Mesenchymal stem cell (in vitro differentiated cells and primary cell): ENCODE data around the gene STIMATE.

Experiments used
- DNase-seq: peaks from one replicate; pipeline ENCODE4 v3.0.0-alpha.2; 2013
- H2AFZ ChIP-seq: one replicate; pipeline ENCODE4 v1.6.1; 2013; ENCODE audit warnings: low read depth, mild to moderate bottlenecking, control low read depth, inconsistent platforms, low read length, moderate library complexity
- H2AK5ac ChIP-seq: 2 replicates; pipeline ENCODE4 v1.6.1; 2013; ENCODE audit warnings: low read length, moderate library complexity, mild to moderate bottlenecking, inconsistent platforms; ENCODE audit not compliant: severe bottlenecking
- H2BK120ac ChIP-seq: one replicate; pipeline ENCODE4 v1.6.1; 2013; ENCODE audit warnings: low read depth, mild to moderate bottlenecking, inconsistent platforms, low read length, moderate library complexity
- H2BK12ac ChIP-seq, 2 experiments: one replicate each; pipeline ENCODE4 v1.6.1; 2013; ENCODE audit warnings: inconsistent platforms in 2 of 2, low read length in 2 of 2, mild to moderate bottlenecking in 2 of 2, moderate library complexity in 2 of 2, control low read depth in 1 of 2
- H2BK15ac ChIP-seq: one replicate; pipeline ENCODE4 v1.6.1; 2013; ENCODE audit warnings: mild to moderate bottlenecking, low read depth, inconsistent platforms; ENCODE audit not compliant: poor library complexity, severe bottlenecking
- H2BK5ac ChIP-seq: 2 replicates; pipeline ENCODE4 v1.6.1; 2013; ENCODE audit warnings: low read depth, mild to moderate bottlenecking, low read length, control low read depth, inconsistent platforms; ENCODE audit not compliant: poor library complexity, severe bottlenecking
- H3K14ac ChIP-seq, 2 experiments: one replicate each; pipeline ENCODE4 v1.6.1; 2013; ENCODE audit warnings: inconsistent platforms in 2 of 2, low read length in 2 of 2, control low read depth in 1 of 2, mild to moderate bottlenecking in 1 of 2, moderate library complexity in 1 of 2
- H3K18ac ChIP-seq, 2 experiments: one replicate each; pipeline ENCODE4 v1.6.1; 2013; ENCODE audit warnings: inconsistent platforms in 2 of 2, low read length in 2 of 2, control low read depth in 1 of 2, low read depth in 1 of 2, mild to moderate bottlenecking in 1 of 2
- H3K23ac ChIP-seq, 2 experiments: one replicate each; pipeline ENCODE4 v1.6.1; 2013; ENCODE audit warnings: inconsistent platforms in 2 of 2, low read length in 2 of 2, mild to moderate bottlenecking in 2 of 2, moderate library complexity in 2 of 2, control low read depth in 1 of 2
- H3K27ac ChIP-seq: 2 replicates; pipeline ENCODE4 v1.5.1; 2013; ENCODE audit warnings: mild to moderate bottlenecking, moderate library complexity, low read length, control low read depth, inconsistent platforms; ENCODE audit not compliant: poor library complexity, severe bottlenecking
- H3K27me3 ChIP-seq, 2 experiments: 2 replicates each; pipeline versions ENCODE4 v1.6.1 to v1.7.0; 2013; ENCODE audit warnings: low read length in 2 of 2, mild to moderate bottlenecking in 2 of 2, moderate library complexity in 2 of 2, control low read depth in 1 of 2, inconsistent platforms in 1 of 2; ENCODE audit not compliant: control insufficient read depth in 1 of 2, insufficient read depth in 1 of 2
- H3K36me3 ChIP-seq, 2 experiments: 2 replicates each; pipeline versions ENCODE4 v1.6.1 to v1.7.0; 2013; ENCODE audit warnings: low read length in 2 of 2, control low read depth in 1 of 2, inconsistent platforms in 1 of 2, low read depth in 1 of 2, mild to moderate bottlenecking in 1 of 2; ENCODE audit not compliant: insufficient read depth in 2 of 2, control insufficient read depth in 1 of 2
- H3K4ac ChIP-seq, 2 experiments: one replicate each; pipeline ENCODE4 v1.6.1; 2013; ENCODE audit warnings: inconsistent platforms in 2 of 2, low read length in 2 of 2, mild to moderate bottlenecking in 2 of 2, moderate library complexity in 2 of 2, control low read depth in 1 of 2, low read depth in 1 of 2
- H3K4me1 ChIP-seq: 2 replicates; pipeline ENCODE4 v1.6.1; 2013; ENCODE audit warnings: low read depth, low read length, control low read depth; ENCODE audit not compliant: control insufficient read depth, insufficient read depth
- H3K4me2 ChIP-seq: 2 replicates; pipeline ENCODE4 v1.6.1; 2013; ENCODE audit warnings: low read length, mild to moderate bottlenecking, inconsistent platforms; ENCODE audit not compliant: poor library complexity, severe bottlenecking
- H3K4me3 ChIP-seq, 2 experiments: 2 replicates each; pipeline versions ENCODE4 v1.5.1 to v1.7.0; 2013; ENCODE audit warnings: low read length in 2 of 2, mild to moderate bottlenecking in 2 of 2, control low read depth in 1 of 2, low read depth in 1 of 2; ENCODE audit not compliant: insufficient read depth in 1 of 2
- H3K79me1 ChIP-seq: replicated peaks from 2 replicates; pipeline ENCODE4 v1.6.1; 2013; ENCODE audit warnings: mild to moderate bottlenecking, control low read depth, low read length, inconsistent platforms; ENCODE audit not compliant: poor library complexity, severe bottlenecking
- H3K9ac ChIP-seq: 2 replicates; pipeline ENCODE4 v1.7.0; 2013; ENCODE audit warnings: mild to moderate bottlenecking, low read length, moderate library complexity
- H3K9me3 ChIP-seq: 2 replicates; pipeline ENCODE4 v1.7.0; 2013; ENCODE audit warnings: mild to moderate bottlenecking, low read length; ENCODE audit not compliant: control insufficient read depth
- H4K8ac ChIP-seq: one replicate; pipeline ENCODE4 v1.6.1; 2013; ENCODE audit warnings: inconsistent platforms, mild to moderate bottlenecking, low read length, moderate library complexity
- H4K91ac ChIP-seq: one replicate; pipeline ENCODE4 v1.6.1; 2013; ENCODE audit warnings: mild to moderate bottlenecking, low read length, inconsistent platforms
- WGBS: methylation state at CpG from one replicate; pipeline ENCODE4 v1.1.7; 2013; ENCODE audit warnings: mixed read lengths; 5-methylcytosine and 5-hydroxymethylcytosine counted together

STIMATE gene

GRCh38 chr3:52816199-52816598, 81.1 kb downstream of the STIMATE start:
- Histone ChIP-seq H3K23ac (no peak overlapping the region), H2BK15ac (no peak overlapping the region), H2BK5ac (no peak overlapping the region), H2BK12ac (no peak overlapping the region), H3K4me3 (no peak overlapping the region), H3K9me3 (no peaks in the 10 kb centered on the region), H3K14ac (no peak overlapping the region), H2AFZ (no peak overlapping the region), H3K4me2 (no peak overlapping the region), H3K27ac (no peak overlapping the region), H3K27me3 (peaks cover 5 to 13% of the 10 kb centered on the region in 2 experiments), H3K18ac (no peak overlapping the region), H2AK5ac (no peak overlapping the region), H2BK120ac (no peak overlapping the region), H4K8ac (no peak overlapping the region), H3K9ac (no peak overlapping the region), H3K79me1 (no peaks in the 10 kb centered on the region), H3K36me3 (no peaks in the 10 kb centered on the region), H3K4me1 (peaks cover 8% of the 10 kb centered on the region), H3K4ac (no peak overlapping the region), H4K91ac (no peak overlapping the region)
- no peak for DNase-seq
- 94% methylated on average over 4 of the region's 6 CpGs for WGBS

- Histone ChIP-seq H3K9me3 (no peaks in the 10 kb centered on the region), H3K4ac (no peak overlapping the region), H3K18ac (no peak overlapping the region), H2BK120ac (no peak overlapping the region), H4K91ac (no peak overlapping the region), H3K4me3 (no peak overlapping the region), H3K23ac (no peak overlapping the region), H2AK5ac (no peak overlapping the region), H4K8ac (no peak overlapping the region), H2BK12ac (no peak overlapping the region), H2BK15ac (no peak overlapping the region), H3K27me3 (peaks cover 5 to 25% of the 10 kb centered on the region in 2 experiments), H3K36me3 (no peaks in the 10 kb centered on the region), H3K79me1 (no peaks in the 10 kb centered on the region), H3K14ac (no peak overlapping the region), H3K4me2 (no peak overlapping the region), H3K4me1 (peaks cover 4% of the 10 kb centered on the region), H2BK5ac (no peak overlapping the region), H2AFZ (no peak overlapping the region), H3K9ac (no peak overlapping the region), H3K27ac (no peak overlapping the region)
- no peak for DNase-seq
- WGBS: 87% methylated on average over 8 of the region's 8 CpGs
Observed at GRCh38 chr3:52813810-52814209, 83.5 kb downstream of the STIMATE start.

- H4K91ac ChIP-seq: no peak overlapping the region
- no peak overlapping the region for H2BK120ac ChIP-seq
- no peak overlapping the region for H2BK5ac ChIP-seq
- no peak overlapping the region for H3K4me3 ChIP-seq
- no peaks in the 10 kb centered on the region for H3K36me3 ChIP-seq
- no peak overlapping the region for H4K8ac ChIP-seq
- 72% methylated on average over 7 of the region's 7 CpGs for WGBS
- no peak overlapping the region for H3K27ac ChIP-seq
- H3K79me1 ChIP-seq: no peaks in the 10 kb centered on the region
- H3K27me3 ChIP-seq: peaks cover 10 to 47% of the 10 kb centered on the region in 2 experiments
- H3K14ac ChIP-seq: no peak overlapping the region
- no peak overlapping the region for H3K4ac ChIP-seq
- no peaks in the 10 kb centered on the region for H3K9me3 ChIP-seq
- DNase-seq: no peak
- no peak overlapping the region for H3K4me2 ChIP-seq
- no peak overlapping the region for H3K23ac ChIP-seq
- H3K18ac ChIP-seq: no peak overlapping the region
- H2BK12ac ChIP-seq: no peak overlapping the region
- H2BK15ac ChIP-seq: no peak overlapping the region
- H3K9ac ChIP-seq: no peak overlapping the region
- no peak overlapping the region for H2AFZ ChIP-seq
- no peaks in the 10 kb centered on the region for H3K4me1 ChIP-seq
- H2AK5ac ChIP-seq: no peak overlapping the region
Observed at GRCh38 chr3:52811452-52812011, 85.8 kb downstream of the STIMATE start.

DNA sequence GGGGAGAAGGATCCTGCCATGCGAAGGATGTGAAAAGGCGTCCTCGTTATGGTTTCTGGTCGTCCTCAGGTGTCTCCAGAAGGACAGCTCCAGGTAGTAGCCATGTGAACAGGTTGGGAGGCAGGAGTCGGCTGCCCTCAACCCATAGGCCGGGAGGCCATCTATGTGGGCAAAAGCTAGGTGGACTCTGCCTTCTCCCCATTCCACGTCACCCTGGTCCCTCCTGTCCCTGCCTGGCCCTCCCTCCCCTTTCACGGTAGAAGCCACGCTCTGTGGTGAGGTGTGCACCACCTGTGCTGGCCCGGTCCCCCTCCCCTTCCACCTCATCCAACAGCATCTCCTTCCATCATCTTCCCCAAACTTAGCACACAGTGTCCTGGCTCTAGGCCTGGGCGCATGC, 86.4 kb downstream of the STIMATE start:
- no peak overlapping the region for H2AK5ac ChIP-seq
- H2AFZ ChIP-seq: no peak overlapping the region
- H3K18ac ChIP-seq: no peak overlapping the region
- H3K27me3 ChIP-seq: peaks cover 10 to 46% of the 10 kb centered on the region in 2 experiments
- H4K91ac ChIP-seq: no peak overlapping the region
- no peak overlapping the region for H3K4me2 ChIP-seq
- no peak overlapping the region for H2BK15ac ChIP-seq
- whole genome bisulfite sequencing: 91% methylated on average over 11 of the region's 11 CpGs
- no peak overlapping the region for H3K27ac ChIP-seq
- no peak overlapping the region for H3K9ac ChIP-seq
- DNase-seq: no peak
- no peak overlapping the region for H2BK12ac ChIP-seq
- H3K4ac ChIP-seq: no peak overlapping the region
- no peak overlapping the region for H3K4me3 ChIP-seq
- no peak overlapping the region for H2BK120ac ChIP-seq
- no peaks in the 10 kb centered on the region for H3K4me1 ChIP-seq
- no peak overlapping the region for H3K23ac ChIP-seq
- no peaks in the 10 kb centered on the region for H3K79me1 ChIP-seq
- no peak overlapping the region for H2BK5ac ChIP-seq
- no peaks in the 10 kb centered on the region for H3K36me3 ChIP-seq
- H3K9me3 ChIP-seq: no peaks in the 10 kb centered on the region
- H4K8ac ChIP-seq: no peak overlapping the region
- no peak overlapping the region for H3K14ac ChIP-seq
